Measurements from ENCODE around the gene TET2. TPM values are rescaled to one million over a fixed set of nuclear protein-coding genes. Genes with fewer than 3 reads are reported as not detected.

Gene TET2
- total and polyA plus RNA-seq, 2 of the 4 experiments (the other 2 are of a cell fraction) = 5.6 to 25.3 TPM

DNA sequence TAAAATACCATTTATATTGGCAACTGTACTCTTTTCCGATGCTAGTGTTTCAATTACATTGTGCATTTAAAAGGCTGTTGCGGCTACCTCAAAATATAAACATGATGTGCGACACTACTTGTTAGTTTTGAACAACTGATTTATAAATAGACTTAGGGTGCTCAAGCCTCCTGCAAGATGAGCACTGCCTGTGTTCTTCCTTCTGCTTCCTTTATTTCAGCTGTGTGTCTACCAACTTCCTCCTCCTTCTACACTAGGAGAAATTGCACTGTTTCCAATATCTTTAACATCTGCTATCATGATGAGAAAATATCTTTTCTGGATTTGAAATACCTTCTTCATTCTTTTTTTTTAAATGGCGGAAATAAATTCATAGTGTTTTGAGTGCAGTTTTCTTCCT is 24.0 kb downstream of the TET2 start:
- Histone ChIP-seq H2AK5ac (ENCODE audit: low read depth, low read length) (no peak overlapping the region), H3K4me1 (ENCODE audit: control insufficient read depth, insufficient read depth, low read length) (no peaks in the 10 kb centered on the region), H3K9me1 (ENCODE audit: insufficient read depth, low read length) (no peaks in the 10 kb centered on the region), H3K36me3 (ENCODE audit: control insufficient read depth, insufficient read depth, low read length) (no peaks in the 10 kb centered on the region), H3K9me3 (ENCODE audit: control insufficient read depth, insufficient read depth, low read length) (no peaks in the 10 kb centered on the region), H2AK9ac (replicated peaks; ENCODE audit: low read depth, low read length, poor library complexity) (no peak overlapping the region), H3K9ac (ENCODE audit: low read depth, low read length) (no peak overlapping the region), H2BK120ac (ENCODE audit: low read depth, low read length) (no peak overlapping the region), H2BK5ac (ENCODE audit: low read depth, low read length, poor library complexity, severe bottlenecking) (no peak overlapping the region), H3K27ac (ENCODE audit: insufficient read depth, low read length) (no peak overlapping the region), H2BK15ac (ENCODE audit: low read depth, low read length) (no peak overlapping the region), H3K79me1 (ENCODE audit: low read depth in 1 of 2, low read length in 2 of 2) (peaks cover 31 to 37% of the 10 kb centered on the region in 2 experiments), H4K5ac (ENCODE audit: low read depth, low read length) (no peak overlapping the region), H3K18ac (ENCODE audit: low read depth, low read length) (no peak overlapping the region), H3K4me3 (ENCODE audit: insufficient read depth, low read depth, low read length) (no peak overlapping the region), H2AFZ (replicated peaks; ENCODE audit: low read length, poor library complexity) (no peak overlapping the region), H3K27me3 (ENCODE audit: control insufficient read depth, insufficient read depth, low read length) (no peaks in the 10 kb centered on the region), H3K14ac (replicated peaks; ENCODE audit: low read depth, low read length) (no peak overlapping the region), H4K8ac (ENCODE audit: low read depth in 2 of 2, low read length in 2 of 2) (no peak overlapping the region), H3K23ac (ENCODE audit: low read depth, low read length) (no peak overlapping the region), H3K4ac (ENCODE audit: low read depth, low read length) (no peak overlapping the region), H3K56ac (ENCODE audit: extremely low read depth, insufficient read depth, low read length) (no peak overlapping the region), H4K20me1 (ENCODE audit: insufficient read depth, low read length) (peaks cover 8% of the 10 kb centered on the region; the same call in 1 of the 2 replicates), H3K4me2 (ENCODE audit: low read depth, low read length) (no peak overlapping the region), H2BK20ac (ENCODE audit: low read depth, low read length) (no peak overlapping the region), H4K91ac (ENCODE audit: insufficient read depth, low read depth, low read length) (no peak overlapping the region)
- intact Hi-C loops (cut with micrococcal nuclease) = no loop called here
- in situ Hi-C loops (cut with MboI; ENCODE audit: low sequenced_read_pairs) = no loop called here
- BruUV-seq (replicated peaks) = no TSS peak
- ChIA-PET CTCF (no interaction called here), POLR2A (ENCODE audit: unreplicated experiment) (no interaction called here)
- no CpG with 5 or more reads among the region's 4 CpGs for WGBS, 2 experiments (ENCODE audit: extremely low coverage in 2 of 2, insufficient read length in 1 of 2)
- ATAC-seq (ENCODE audit: low read depth) (no peak), DNase-seq (no peak)
- dilution Hi-C loops (cut with HindIII; ENCODE audit: low sequenced_read_pairs, unreplicated experiment) = no loop called here
- TF ChIP-seq USF2 (IDR thresholded peaks at IDR 0.05; ENCODE audit: low read depth, low read length) (no peak), POLR2A (IDR thresholded peaks at IDR 0.05; ENCODE audit: low read depth, low read length) (no peak), BHLHE40 (IDR thresholded peaks at IDR 0.05; ENCODE audit: low read depth, low read length) (no peak), MAFK (IDR thresholded peaks at IDR 0.05; ENCODE audit: low read depth, low read length) (no peak), CEBPB (IDR thresholded peaks at IDR 0.05; ENCODE audit: low read depth, low read length) (no peak), RCOR1 (IDR thresholded peaks at IDR 0.05; ENCODE audit: insufficient replicate concordance, low read length) (no peak)
